IgD-negative memory B cell (primary cell): ENCODE measurements around the gene TNP2. TPM values are rescaled to one million over a fixed set of nuclear protein-coding genes. Genes with fewer than 3 reads are reported as not detected.
"Not testable (repeated sequence)": the region's sequence is repeated elsewhere in the genome, so short reads cannot be mapped to it uniquely, and the experiment has no call there.

Experiments used
- H3K27ac Mint-ChIP-seq, 3 donors: one replicate each; pipeline ENCODE4 v1.8.0; 2020 to 2022; ENCODE audit warnings: mild to moderate bottlenecking in 3 of 3, mixed read lengths in 3 of 3, moderate library complexity in 1 of 3
- H3K27me3 Mint-ChIP-seq: one replicate; pipeline ENCODE4 v1.8.0; 2021; ENCODE audit warnings: mixed read lengths
- H3K36me3 Mint-ChIP-seq: one replicate; pipeline ENCODE4 v1.8.0; 2020; ENCODE audit warnings: mild to moderate bottlenecking, mixed read lengths
- H3K4me1 Mint-ChIP-seq, 3 donors: one replicate each; pipeline ENCODE4 v1.8.0; 2020 to 2022; ENCODE audit warnings: mixed read lengths in 3 of 3, mild to moderate bottlenecking in 1 of 3
- H3K4me3 Mint-ChIP-seq, 4 donors: one replicate each; pipeline ENCODE4 v1.8.0; 2020 to 2022; ENCODE audit warnings: mild to moderate bottlenecking in 4 of 4, mixed read lengths in 4 of 4, moderate library complexity in 3 of 4
- H3K9me3 Mint-ChIP-seq, 3 donors: one replicate each; pipeline ENCODE4 v1.8.0; 2020 to 2021; ENCODE audit warnings: mixed read lengths in 3 of 3, mild to moderate bottlenecking in 1 of 3
- polyA plus RNA-seq: library from polyadenylated mRNA; unstranded; fragments of 300-500 nt; fragmentation: Illumina TruSeq; gene quantifications from one replicate; pipeline ENCODE4 v1.2.3, GENCODE V29; 2021

The TNP2 gene
- polyA plus RNA-seq, 1 donor from 2014 or later = not detected

GRCh38 chr16:11306997-11307638 lies 38.0 kb upstream of the TNP2 start:
- Mint-ChIP-seq H3K4me3 (peak overlapping the region in 2 of 4 donors; percentile 5 to 61), H3K36me3 (no peaks in the 10 kb centered on the region)

GRCh38 chr16:11306381-11306780 lies 37.3 kb upstream of the TNP2 start:
- Mint-ChIP-seq H3K27ac (peak overlapping the region in 2 of 3 donors; percentile 46 to 88), H3K27me3 (no peaks in the 10 kb centered on the region), H3K9me3 (peaks cover 0 to 2% (median 0%) of the 10 kb centered on the region in 3 donors), H3K4me3 (no peak overlapping the region), H3K36me3 (no peaks in the 10 kb centered on the region), H3K4me1 (peaks cover 16 to 38% (median 31%) of the 10 kb centered on the region in 3 donors)

More at GRCh38 chr16:11306997-11307638, 38.0 kb upstream of the TNP2 start:
- Mint-ChIP-seq H3K9me3 (peaks cover 0 to 2% (median 0%) of the 10 kb centered on the region in 3 donors), H3K27me3 (no peaks in the 10 kb centered on the region), H3K4me1 (peaks cover 20 to 40% (median 37%) of the 10 kb centered on the region in 3 donors), H3K27ac (peak overlapping the region; percentile 46 to 54 (median 50))

DNA sequence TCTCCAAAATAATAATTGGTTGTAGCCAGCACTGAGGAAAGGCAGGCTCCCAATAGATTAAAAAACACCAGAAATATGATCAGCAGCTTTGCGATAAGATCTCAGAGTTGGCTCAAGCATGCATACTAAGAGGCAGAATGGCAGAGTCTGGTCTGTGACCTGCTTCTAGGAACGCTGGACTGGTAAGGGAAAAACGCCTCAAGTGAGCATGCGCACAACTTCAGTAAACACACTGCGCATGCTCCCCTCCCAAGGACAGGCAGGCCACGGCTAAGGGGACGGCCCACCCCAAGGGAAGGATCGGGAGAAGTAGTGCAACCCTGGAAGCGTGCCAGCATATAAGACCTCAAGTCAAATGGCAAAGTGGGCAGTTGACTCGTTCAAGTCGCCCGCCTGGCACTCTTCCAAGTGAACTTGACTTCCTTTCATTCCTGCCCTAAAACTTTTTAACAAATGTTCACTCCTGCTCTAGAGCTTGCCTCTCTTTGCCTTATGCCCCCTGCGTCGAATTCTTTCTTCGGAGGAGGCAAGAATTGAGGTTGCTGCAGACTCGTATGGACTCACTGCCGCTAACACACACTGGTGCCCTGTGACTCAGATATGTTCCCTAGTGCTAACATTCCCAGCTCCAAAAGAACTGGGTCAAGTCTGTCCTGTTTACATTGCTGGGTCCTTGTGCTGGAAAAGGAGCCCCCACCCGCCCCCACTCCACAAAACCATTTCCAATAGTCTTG lies 34.4 kb upstream of the TNP2 start:
- H3K4me3 Mint-ChIP-seq = no peak overlapping the region
- peaks cover 0 to 2% (median 0%) of the 10 kb centered on the region in 3 donors for H3K9me3 Mint-ChIP-seq
- H3K4me1 Mint-ChIP-seq = peaks cover 10 to 26% (median 22%) of the 10 kb centered on the region in 3 donors
- no peaks in the 10 kb centered on the region for H3K27me3 Mint-ChIP-seq
- peaks cover 1% of the 10 kb centered on the region for H3K36me3 Mint-ChIP-seq
- H3K27ac Mint-ChIP-seq = peak overlapping the region in 1 of 3 donors; percentile 57

DNA sequence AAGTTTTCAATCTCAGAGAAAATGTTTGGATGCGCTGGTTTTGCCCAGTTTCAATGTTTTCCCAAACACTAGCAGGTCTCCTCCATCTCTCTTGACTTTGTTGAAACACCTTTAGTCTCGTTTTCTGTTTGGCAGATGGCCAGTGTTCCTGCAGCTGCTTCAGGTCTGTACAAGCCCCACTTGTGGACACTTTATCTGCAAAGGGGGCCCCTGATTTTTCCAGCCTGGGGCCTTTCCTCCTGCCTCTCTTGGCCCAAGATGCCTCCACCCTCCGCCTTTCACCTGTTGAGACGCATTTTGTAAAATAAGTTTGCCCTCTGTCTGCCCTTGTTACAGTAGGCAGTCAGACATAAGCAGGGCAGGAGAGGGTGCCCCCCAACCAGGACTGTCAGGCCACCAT lies 33.9 kb upstream of the TNP2 start:
- Mint-ChIP-seq H3K9me3 (peaks cover 0 to 2% (median 0%) of the 10 kb centered on the region in 3 donors), H3K4me3 (no peak overlapping the region), H3K4me1 (peaks cover 11 to 23% (median 20%) of the 10 kb centered on the region in 3 donors), H3K36me3 (peaks cover 1% of the 10 kb centered on the region), H3K27ac (peak overlapping the region in 1 of 3 donors; percentile 57), H3K27me3 (no peaks in the 10 kb centered on the region)

DNA sequence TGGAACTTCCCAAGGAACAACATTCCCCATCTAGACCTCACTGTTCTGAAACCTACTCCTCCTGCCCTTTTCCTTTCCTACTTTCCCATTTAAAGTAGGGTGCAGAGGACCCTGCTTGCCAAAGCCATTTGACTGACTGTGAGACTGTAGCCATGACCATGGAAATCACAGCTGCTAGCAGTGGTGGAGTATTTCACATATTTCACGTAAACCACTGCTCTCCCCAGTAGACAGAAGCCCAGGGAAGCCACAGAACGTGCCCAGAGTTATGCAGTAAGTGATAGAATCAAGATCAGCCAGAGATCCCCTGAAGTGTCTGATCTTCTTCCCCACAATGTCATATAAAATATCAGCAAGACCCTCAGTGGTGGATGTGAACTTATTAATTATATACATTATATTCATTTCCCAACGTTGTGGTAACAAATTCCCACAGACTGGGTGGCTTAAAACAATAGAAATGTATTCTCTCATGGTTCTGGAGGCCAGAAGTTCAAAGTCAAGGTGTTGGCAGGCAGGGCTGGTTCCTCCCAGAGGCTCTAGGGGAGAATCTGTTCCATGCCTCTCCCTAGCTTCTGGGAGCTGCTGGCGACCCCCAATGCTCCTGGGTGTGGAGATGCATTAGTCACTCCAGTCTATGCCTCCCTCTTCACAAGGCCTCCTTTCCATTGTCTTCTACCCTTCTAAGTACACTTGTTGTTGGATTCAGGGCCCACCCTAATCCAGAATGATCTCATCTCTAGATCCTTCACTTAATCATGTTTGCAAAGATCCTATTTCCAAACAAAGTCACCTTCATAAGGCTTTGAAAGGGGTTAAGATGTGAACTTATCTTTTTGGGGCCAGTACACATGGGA lies 32.7 kb upstream of the TNP2 start:
- no peak overlapping the region for H3K4me3 Mint-ChIP-seq
- no peaks in the 10 kb centered on the region for H3K27me3 Mint-ChIP-seq
- H3K27ac Mint-ChIP-seq = peak overlapping the region in 1 of 3 donors; percentile 46
- peaks cover 18 to 27% (median 27%) of the 10 kb centered on the region in 3 donors for H3K4me1 Mint-ChIP-seq
- no peaks in the 10 kb centered on the region for H3K9me3 Mint-ChIP-seq
- peaks cover 1% of the 10 kb centered on the region for H3K36me3 Mint-ChIP-seq

- Mint-ChIP-seq H3K36me3 (peaks cover 1% of the 10 kb centered on the region), H3K4me1 (peaks cover 21 to 32% (median 28%) of the 10 kb centered on the region in 3 donors), H3K27me3 (no peaks in the 10 kb centered on the region), H3K27ac (peak overlapping the region in 1 of 3 donors; percentile 27), H3K4me3 (no peak overlapping the region), H3K9me3 (no peaks in the 10 kb centered on the region)
Observed at GRCh38 chr16:11300560-11300892, 31.4 kb upstream of the TNP2 start.

GRCh38 chr16:11299865-11300559 lies 30.9 kb upstream of the TNP2 start:
- Mint-ChIP-seq H3K36me3 (peaks cover 1% of the 10 kb centered on the region), H3K9me3 (no peaks in the 10 kb centered on the region), H3K4me3 (no peak overlapping the region), H3K27ac (peak overlapping the region in 1 of 3 donors; percentile 27), H3K4me1 (peaks cover 24 to 32% (median 30%) of the 10 kb centered on the region in 3 donors), H3K27me3 (peaks cover under 1% of the 10 kb centered on the region)

- peak overlapping the region in 3 of 4 donors; percentile 27 to 81 (median 75) for H3K4me3 Mint-ChIP-seq
- not testable (repeated sequence) for H3K27me3 Mint-ChIP-seq, H3K9me3 Mint-ChIP-seq, H3K36me3 Mint-ChIP-seq
- H3K4me1 Mint-ChIP-seq = peaks cover 28 to 34% (median 31%) of the 10 kb centered on the region in 3 donors
- peak overlapping the region in 2 of 3 donors; percentile 84 to 93 for H3K27ac Mint-ChIP-seq
Observed at GRCh38 chr16:11298950-11299547, 29.9 kb upstream of the TNP2 start.

DNA sequence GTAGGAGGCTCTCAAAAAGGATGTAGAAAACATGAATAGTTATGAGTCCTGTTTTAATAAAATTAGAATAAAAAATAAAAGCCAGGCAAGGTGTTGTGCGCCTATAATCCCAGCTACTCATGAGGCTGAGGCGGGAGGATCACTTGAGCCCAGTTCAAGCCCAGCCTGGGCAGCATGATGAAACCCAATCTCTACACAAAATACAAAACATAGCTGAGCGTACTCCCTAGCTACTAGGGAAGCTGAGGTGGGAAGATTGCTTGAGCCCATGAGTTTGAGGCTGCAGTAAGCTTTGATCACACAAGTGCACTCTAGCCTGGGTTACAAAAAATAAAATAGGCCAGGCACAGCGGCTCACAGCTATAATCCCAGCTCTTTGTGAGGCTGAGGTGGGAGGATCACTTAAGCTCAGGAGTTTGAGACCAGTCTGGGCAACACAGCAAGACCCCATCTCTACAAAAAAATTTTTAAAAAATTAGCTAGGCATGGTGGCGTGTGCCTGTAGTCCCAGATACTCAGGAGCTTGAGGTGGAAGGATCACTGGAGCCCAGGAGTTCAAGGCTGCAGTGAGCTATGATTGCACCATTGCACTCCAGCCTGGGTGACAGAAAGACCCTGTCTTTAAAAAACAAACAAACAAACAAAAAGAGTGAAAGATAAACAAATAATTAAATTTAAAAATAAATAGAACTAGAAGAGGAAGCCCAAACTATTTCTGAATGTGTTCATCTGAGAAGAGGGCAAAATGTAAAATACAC lies 29.2 kb upstream of the TNP2 start:
- H3K4me1 Mint-ChIP-seq = peaks cover 28 to 33% (median 32%) of the 10 kb centered on the region in 3 donors
- H3K27me3 Mint-ChIP-seq = peaks cover 10% of the 10 kb centered on the region
- peak overlapping the region; percentile 90 to 95 (median 93) for H3K27ac Mint-ChIP-seq
- peaks cover 1% of the 10 kb centered on the region for H3K36me3 Mint-ChIP-seq
- H3K9me3 Mint-ChIP-seq = no peaks in the 10 kb centered on the region
- H3K4me3 Mint-ChIP-seq = peak overlapping the region in 3 of 4 donors; percentile 54 to 83 (median 75)

GRCh38 chr16:11297492-11298142 lies 28.5 kb upstream of the TNP2 start:
- H3K27me3 Mint-ChIP-seq = peaks cover 15% of the 10 kb centered on the region
- H3K4me3 Mint-ChIP-seq = peak overlapping the region; percentile 54 to 89 (median 76)
- H3K4me1 Mint-ChIP-seq = peaks cover 28 to 33% (median 33%) of the 10 kb centered on the region in 3 donors
- H3K27ac Mint-ChIP-seq = peak overlapping the region; percentile 90 to 95 (median 93)
- no peaks in the 10 kb centered on the region for H3K9me3 Mint-ChIP-seq
- peaks cover 1% of the 10 kb centered on the region for H3K36me3 Mint-ChIP-seq

DNA sequence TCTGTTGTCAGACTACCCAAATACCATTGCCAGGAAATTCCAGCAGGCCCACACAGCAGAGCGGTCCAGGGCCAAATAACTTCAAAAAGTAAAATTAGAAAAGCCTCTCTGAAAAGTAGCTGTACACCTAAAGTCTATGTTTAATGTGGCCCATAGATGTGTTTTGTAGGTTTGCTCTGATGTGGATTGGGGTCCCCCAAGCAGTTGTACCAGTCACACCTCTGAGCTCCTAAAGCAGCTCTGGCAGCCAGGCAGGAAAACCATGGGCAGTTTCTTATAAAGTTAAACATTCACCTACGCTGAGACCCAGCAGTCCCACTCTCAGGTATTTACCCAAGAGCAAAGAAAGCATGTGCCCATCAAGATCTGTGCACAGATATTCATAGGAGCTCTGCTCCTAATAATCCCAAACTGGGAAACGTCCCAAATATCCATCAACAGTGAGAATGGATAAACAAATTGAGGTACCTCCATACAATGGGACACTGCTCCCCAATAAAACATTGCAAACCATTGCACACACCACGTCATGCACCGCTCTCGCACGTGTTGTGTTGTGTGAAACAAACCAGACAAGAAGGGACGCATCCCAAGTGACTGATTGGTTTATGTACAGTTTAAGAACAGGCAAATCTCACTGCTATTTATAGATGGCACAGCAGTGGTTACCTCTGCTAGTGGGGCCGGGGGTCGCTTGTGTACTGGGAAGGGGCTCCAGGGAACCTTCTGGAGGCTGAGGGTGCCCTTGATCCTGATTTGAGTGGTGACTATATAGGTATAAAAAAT lies 27.8 kb upstream of the TNP2 start:
- no peaks in the 10 kb centered on the region for H3K9me3 Mint-ChIP-seq
- H3K27me3 Mint-ChIP-seq = peaks cover 15% of the 10 kb centered on the region
- H3K4me1 Mint-ChIP-seq = peaks cover 28 to 33% (median 31%) of the 10 kb centered on the region in 3 donors
- H3K4me3 Mint-ChIP-seq = peak overlapping the region; percentile 54 to 89 (median 76)
- peaks cover 1% of the 10 kb centered on the region for H3K36me3 Mint-ChIP-seq
- H3K27ac Mint-ChIP-seq = peak overlapping the region; percentile 90 to 95 (median 93)

GRCh38 chr16:11296351-11296705 lies 27.2 kb upstream of the TNP2 start:
- H3K27me3 Mint-ChIP-seq = peaks cover 18% of the 10 kb centered on the region
- no peaks in the 10 kb centered on the region for H3K9me3 Mint-ChIP-seq
- H3K4me3 Mint-ChIP-seq = peak overlapping the region in 3 of 4 donors; percentile 54 to 60 (median 60)
- H3K36me3 Mint-ChIP-seq = peaks cover 1% of the 10 kb centered on the region
- peaks cover 28 to 31% (median 31%) of the 10 kb centered on the region in 3 donors for H3K4me1 Mint-ChIP-seq
- peak overlapping the region in 2 of 3 donors; percentile 93 to 95 for H3K27ac Mint-ChIP-seq
